ENCODE data around the gene NPPA. TPM values are rescaled to one million over a fixed set of nuclear protein-coding genes. Genes with fewer than 3 reads are reported as not detected.

The NPPA gene
- total RNA-seq, 1 donor from 2014 or later, result not detected

DNA sequence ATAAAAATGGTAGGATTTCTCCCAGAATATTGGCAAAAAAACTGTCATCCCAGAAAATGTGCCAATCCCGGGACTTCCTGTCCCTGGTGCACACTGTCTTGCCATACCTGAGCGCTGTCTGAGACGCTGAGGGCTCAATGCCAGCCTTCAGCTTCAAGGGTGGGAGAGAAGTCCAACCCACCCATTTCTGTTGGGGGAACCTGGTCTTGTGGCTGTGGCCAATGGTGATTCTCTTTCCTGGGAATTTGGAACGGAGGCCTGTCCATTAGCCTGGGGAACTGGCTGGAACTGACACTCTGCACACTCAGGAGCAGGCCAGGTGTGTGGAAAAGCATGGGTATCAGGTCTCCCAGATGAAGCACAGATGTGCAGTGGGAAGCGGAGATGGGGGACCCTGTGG is 48.5 kb downstream of the NPPA start:
- no peak overlapping the region for H3K27ac Mint-ChIP-seq
- peaks cover 25% of the 10 kb centered on the region for H3K36me3 Mint-ChIP-seq
- no peak for DNase-seq (ENCODE audit: low spot score in 2 of 2, unreplicated experiment in 2 of 2)
- H3K9me3 Mint-ChIP-seq, result no peaks in the 10 kb centered on the region
- no peaks in the 10 kb centered on the region for H3K27me3 Mint-ChIP-seq (ENCODE audit: low read depth)
- no peak overlapping the region for H3K4me3 Mint-ChIP-seq
- TF ChIP-seq, protein P1, sequence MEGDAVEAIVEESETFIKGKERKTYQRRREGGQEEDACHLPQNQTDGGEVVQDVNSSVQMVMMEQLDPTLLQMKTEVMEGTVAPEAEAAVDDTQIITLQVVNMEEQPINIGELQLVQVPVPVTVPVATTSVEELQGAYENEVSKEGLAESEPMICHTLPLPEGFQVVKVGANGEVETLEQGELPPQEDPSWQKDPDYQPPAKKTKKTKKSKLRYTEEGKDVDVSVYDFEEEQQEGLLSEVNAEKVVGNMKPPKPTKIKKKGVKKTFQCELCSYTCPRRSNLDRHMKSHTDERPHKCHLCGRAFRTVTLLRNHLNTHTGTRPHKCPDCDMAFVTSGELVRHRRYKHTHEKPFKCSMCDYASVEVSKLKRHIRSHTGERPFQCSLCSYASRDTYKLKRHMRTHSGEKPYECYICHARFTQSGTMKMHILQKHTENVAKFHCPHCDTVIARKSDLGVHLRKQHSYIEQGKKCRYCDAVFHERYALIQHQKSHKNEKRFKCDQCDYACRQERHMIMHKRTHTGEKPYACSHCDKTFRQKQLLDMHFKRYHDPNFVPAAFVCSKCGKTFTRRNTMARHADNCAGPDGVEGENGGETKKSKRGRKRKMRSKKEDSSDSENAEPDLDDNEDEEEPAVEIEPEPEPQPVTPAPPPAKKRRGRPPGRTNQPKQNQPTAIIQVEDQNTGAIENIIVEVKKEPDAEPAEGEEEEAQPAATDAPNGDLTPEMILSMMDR (IDR thresholded peaks at IDR 0.05; ENCODE audit: unreplicated experiment), result no peak
- peaks cover 27% of the 10 kb centered on the region for H3K4me1 Mint-ChIP-seq

DNA sequence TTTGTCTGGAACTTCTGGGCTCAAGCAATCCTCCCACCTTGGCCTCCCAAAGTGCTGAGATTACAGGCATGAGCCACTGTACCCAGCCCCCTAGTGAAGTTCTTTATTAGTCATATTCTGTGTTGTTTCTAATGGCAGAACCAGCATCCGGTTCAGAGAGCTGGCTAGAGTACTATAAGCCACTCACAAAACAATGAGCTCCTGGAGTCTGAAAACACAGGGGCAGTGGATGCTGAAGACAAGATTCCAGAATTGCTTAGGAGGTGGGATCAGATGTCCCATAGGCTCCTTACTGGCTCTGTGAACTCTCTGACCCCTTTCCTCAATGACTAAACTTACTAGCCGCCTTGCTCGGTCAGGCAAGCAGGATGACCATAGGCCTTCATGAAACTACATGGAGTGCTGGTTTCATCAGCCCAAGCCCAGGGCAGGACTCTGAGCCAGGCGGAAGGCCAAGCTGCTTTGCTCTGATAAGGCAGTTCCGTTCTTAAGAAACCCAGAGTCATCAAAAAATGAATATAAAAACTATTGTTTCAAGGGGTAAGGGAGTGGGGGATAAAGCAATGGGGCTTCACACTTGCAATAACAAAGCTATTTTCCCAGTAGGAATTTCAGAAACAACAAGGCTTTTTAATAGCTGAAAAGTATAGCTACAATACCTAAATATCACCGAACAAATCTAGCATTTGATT is 49.9 kb downstream of the NPPA start:
- H3K27me3 Mint-ChIP-seq (ENCODE audit: low read depth), result no peaks in the 10 kb centered on the region
- peak overlapping the region; percentile 25 for H3K27ac Mint-ChIP-seq
- TF ChIP-seq, protein P1 (IDR thresholded peaks at IDR 0.05; ENCODE audit: unreplicated experiment), result no peak
- H3K4me1 Mint-ChIP-seq, result peaks cover 15% of the 10 kb centered on the region
- no peaks in the 10 kb centered on the region for H3K9me3 Mint-ChIP-seq
- no peak for DNase-seq (ENCODE audit: low spot score in 2 of 2, unreplicated experiment in 2 of 2)
- H3K36me3 Mint-ChIP-seq, result peaks cover 28% of the 10 kb centered on the region
- H3K4me3 Mint-ChIP-seq, result no peak overlapping the region

DNA sequence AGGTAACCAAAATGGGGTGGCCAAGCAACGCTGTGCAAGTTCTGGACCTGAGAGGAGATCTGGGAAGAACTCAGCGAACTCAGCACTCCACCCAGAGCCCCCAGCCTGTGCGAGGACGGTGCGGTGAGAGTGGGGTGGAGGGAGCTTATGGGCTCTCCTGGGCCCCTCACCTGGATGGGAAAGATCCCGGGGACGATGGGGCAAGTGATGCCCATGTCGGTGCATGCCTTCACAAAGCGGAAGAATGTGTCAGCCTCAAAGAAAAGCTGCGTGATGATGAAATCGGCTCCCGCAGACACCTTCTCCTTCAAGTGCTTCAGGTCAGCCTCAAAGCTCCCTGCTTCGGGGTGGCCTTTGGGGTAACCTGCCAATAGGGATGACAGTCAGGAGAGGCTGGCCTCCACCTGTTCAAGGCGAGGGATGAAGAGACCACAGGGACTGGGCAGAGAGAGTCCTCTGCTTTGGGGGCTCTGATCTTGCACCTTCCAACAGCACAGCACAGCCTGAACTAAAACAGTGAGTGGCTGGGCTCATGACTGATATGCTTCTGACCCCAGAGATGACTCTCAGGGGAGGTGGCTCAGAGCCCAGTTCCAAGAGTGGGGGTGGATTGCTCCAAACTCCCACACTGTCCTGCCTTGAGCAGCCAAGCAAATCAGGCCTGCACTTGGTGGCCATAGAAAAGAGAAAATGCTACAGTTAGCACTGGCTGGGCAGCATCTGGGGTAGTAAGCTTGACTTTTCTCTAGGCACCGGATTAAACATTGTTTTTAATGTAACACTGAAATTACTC is 51.4 kb downstream of the NPPA start:
- peaks cover 19% of the 10 kb centered on the region for H3K4me1 Mint-ChIP-seq
- no peak for DNase-seq (ENCODE audit: low spot score in 2 of 2, unreplicated experiment in 2 of 2)
- peak overlapping the region; percentile 6 for H3K27ac Mint-ChIP-seq
- H3K27me3 Mint-ChIP-seq (ENCODE audit: low read depth), result no peaks in the 10 kb centered on the region
- H3K9me3 Mint-ChIP-seq, result no peaks in the 10 kb centered on the region
- TF ChIP-seq, protein P1 (IDR thresholded peaks at IDR 0.05; ENCODE audit: unreplicated experiment), result no peak
- H3K4me3 Mint-ChIP-seq, result no peak overlapping the region
- H3K36me3 Mint-ChIP-seq, result peaks cover 37% of the 10 kb centered on the region

Other genes with a start within 250 kb of the NPPA start
- gene FBXO2, start 193.4 kb downstream of the NPPA start, total RNA-seq, result 2.6 to 3.3 TPM (median 3.1 TPM) in 3 replicates
- 33.1 to 39.4 TPM (median 37.3 TPM) in 3 replicates for gene FBXO44, start 192.9 kb downstream of the NPPA start, total RNA-seq
- gene FBXO6, start 183.6 kb downstream of the NPPA start, total RNA-seq, result 4.7 to 5.4 TPM (median 4.9 TPM) in 3 replicates
- 53.0 to 56.3 TPM (median 56.0 TPM) in 3 replicates for gene MAD2L2, start 166.6 kb downstream of the NPPA start, total RNA-seq
- 1.1 to 1.4 TPM (median 1.4 TPM) in 3 replicates for gene DRAXIN, start 156.1 kb downstream of the NPPA start, total RNA-seq
- gene AGTRAP, start 111.6 kb downstream of the NPPA start, total RNA-seq, result 25.8 to 29.4 TPM (median 29.0 TPM) in 3 replicates
- gene C1orf167, start 85.6 kb downstream of the NPPA start, total RNA-seq, result 0.18 to 0.20 TPM in 2 of 3 replicates, not detected in the other
- 37.7 to 39.6 TPM (median 39.2 TPM) in 3 replicates for gene MTHFR, start 41.8 kb downstream of the NPPA start, total RNA-seq
- 28.1 to 30.3 TPM (median 29.1 TPM) in 3 replicates for gene CLCN6, start 41.6 kb downstream of the NPPA start, total RNA-seq
- gene NPPB, start 11.2 kb upstream of the NPPA start, total RNA-seq, result 1.3 to 2.5 TPM (median 2.3 TPM) in 3 replicates
- 37.8 to 39.3 TPM (median 37.8 TPM) in 3 replicates for gene KIAA2013, start 78.6 kb upstream of the NPPA start, total RNA-seq
- gene PLOD1, start 86.9 kb upstream of the NPPA start, total RNA-seq, result 198 to 206 TPM (median 203 TPM) in 3 replicates
- gene MFN2, start 132.7 kb upstream of the NPPA start, total RNA-seq, result 52.4 to 58.4 TPM (median 53.7 TPM) in 3 replicates
- gene MIIP, start 171.7 kb upstream of the NPPA start, total RNA-seq, result 31.7 to 37.5 TPM (median 32.0 TPM) in 3 replicates
- gene TNFRSF8, start 215.5 kb upstream of the NPPA start, total RNA-seq, result 0.31 to 0.53 TPM (median 0.41 TPM) in 3 replicates